Measurements from ENCODE around the gene SLC24A5. TPM values are rescaled to one million over a fixed set of nuclear protein-coding genes. Genes with fewer than 3 reads are reported as not detected.

The SLC24A5 gene
- total RNA-seq, 2 donors from 2014 or later, result not detected

GRCh38 chr15:48084759-48085590 is 35.8 kb upstream of the SLC24A5 start:
- DNase-seq (ENCODE audit: low spot score), result peak; percentile 8
- Histone ChIP-seq H3K4me3 (no peak overlapping the region), H3K36me3 (no peaks in the 10 kb centered on the region), H3K27ac (no peak overlapping the region), H3K9me3 (no peaks in the 10 kb centered on the region), H3K27me3 (replicated peaks; ENCODE audit: insufficient read depth) (no peaks in the 10 kb centered on the region), H3K4me1 (replicated peaks) (no peaks in the 10 kb centered on the region)
- intact Hi-C loops (cut with DNase I), result loop anchor here (5.0 kb wide), 1 partner anchor 888 kb away; no protein-coding TSS in a partner anchor
- TF ChIP-seq POLR2A (IDR thresholded peaks at IDR 0.05) (no peak), POLR2AphosphoS5 (IDR thresholded peaks at IDR 0.05) (no peak), CTCF (IDR thresholded peaks at IDR 0.05) (peak in 3 of 4 experiments; percentile 12 to 38 (median 26))
- 63% methylated on average over 6 of the region's 6 CpGs for WGBS

- Histone ChIP-seq H3K27me3 (replicated peaks; ENCODE audit: insufficient read depth) (no peaks in the 10 kb centered on the region), H3K4me3 (no peak overlapping the region), H3K36me3 (no peaks in the 10 kb centered on the region), H3K4me1 (replicated peaks) (no peaks in the 10 kb centered on the region), H3K9me3 (no peaks in the 10 kb centered on the region), H3K27ac (no peak overlapping the region)
- intact Hi-C loops (cut with DNase I), result loop anchor here (5.0 kb wide), 1 partner anchor 888 kb away; no protein-coding TSS in a partner anchor
- 84% methylated on average over 6 of the region's 6 CpGs for WGBS
- TF ChIP-seq CTCF (IDR thresholded peaks at IDR 0.05), result no peak
- no peak for TF ChIP-seq POLR2AphosphoS5 (IDR thresholded peaks at IDR 0.05)
- TF ChIP-seq POLR2A (IDR thresholded peaks at IDR 0.05), result no peak
- no peak for DNase-seq (ENCODE audit: low spot score)
These were observed 35.2 kb upstream of the SLC24A5 start for GRCh38 chr15:48085591-48085930.

- Histone ChIP-seq H3K4me1 (replicated peaks) (no peaks in the 10 kb centered on the region), H3K9me3 (no peaks in the 10 kb centered on the region), H3K27ac (no peak overlapping the region), H3K36me3 (no peaks in the 10 kb centered on the region), H3K27me3 (replicated peaks; ENCODE audit: insufficient read depth) (no peaks in the 10 kb centered on the region), H3K4me3 (no peak overlapping the region)
- WGBS, result 52% methylated on average over 5 of the region's 5 CpGs
- DNase-seq (ENCODE audit: low spot score), result no peak
- no peak for TF ChIP-seq POLR2AphosphoS5 (IDR thresholded peaks at IDR 0.05)
- TF ChIP-seq POLR2A (IDR thresholded peaks at IDR 0.05), result no peak
- no peak for TF ChIP-seq CTCF (IDR thresholded peaks at IDR 0.05)
- intact Hi-C loops (cut with DNase I), result loop anchor here (5.0 kb wide), 1 partner anchor 889 kb away; no protein-coding TSS in a partner anchor
These were observed 34.7 kb upstream of the SLC24A5 start for GRCh38 chr15:48086133-48086532.

- Histone ChIP-seq H3K4me3 (no peak overlapping the region), H3K36me3 (no peaks in the 10 kb centered on the region), H3K9me3 (no peaks in the 10 kb centered on the region), H3K27ac (no peak overlapping the region), H3K27me3 (replicated peaks; ENCODE audit: insufficient read depth) (no peaks in the 10 kb centered on the region), H3K4me1 (replicated peaks) (no peaks in the 10 kb centered on the region)
- TF ChIP-seq POLR2A (IDR thresholded peaks at IDR 0.05) (no peak), POLR2AphosphoS5 (IDR thresholded peaks at IDR 0.05) (no peak)
- 47% methylated on average over 5 of the region's 5 CpGs for WGBS
- intact Hi-C loops (cut with DNase I), result loop anchor here (5.0 kb wide), 1 partner anchor 889 kb away; no protein-coding TSS in a partner anchor
- DNase-seq (ENCODE audit: low spot score), result no peak
These were observed 34.2 kb upstream of the SLC24A5 start for GRCh38 chr15:48086576-48086975.

GRCh38 chr15:48087844-48088243 is 32.9 kb upstream of the SLC24A5 start:
- H3K4me1 ChIP-seq (replicated peaks), result no peaks in the 10 kb centered on the region
- TF ChIP-seq POLR2AphosphoS5 (IDR thresholded peaks at IDR 0.05) (no peak), CTCF (IDR thresholded peaks at IDR 0.05) (no peak), POLR2A (IDR thresholded peaks at IDR 0.05) (no peak)
- no peaks in the 10 kb centered on the region for H3K9me3 ChIP-seq
- 90% methylated on average over 3 of the region's 3 CpGs for WGBS
- no peak overlapping the region for H3K4me3 ChIP-seq
- no peaks in the 10 kb centered on the region for H3K36me3 ChIP-seq
- DNase-seq (ENCODE audit: low spot score), result no peak
- H3K27ac ChIP-seq, result no peak overlapping the region
- H3K27me3 ChIP-seq (replicated peaks; ENCODE audit: insufficient read depth), result no peaks in the 10 kb centered on the region
- intact Hi-C loops (cut with DNase I), result loop anchor here (5.0 kb wide), 1 partner anchor 891 kb away; no protein-coding TSS in a partner anchor
